ENCODE results near the gene CYP2D6.

DNA sequence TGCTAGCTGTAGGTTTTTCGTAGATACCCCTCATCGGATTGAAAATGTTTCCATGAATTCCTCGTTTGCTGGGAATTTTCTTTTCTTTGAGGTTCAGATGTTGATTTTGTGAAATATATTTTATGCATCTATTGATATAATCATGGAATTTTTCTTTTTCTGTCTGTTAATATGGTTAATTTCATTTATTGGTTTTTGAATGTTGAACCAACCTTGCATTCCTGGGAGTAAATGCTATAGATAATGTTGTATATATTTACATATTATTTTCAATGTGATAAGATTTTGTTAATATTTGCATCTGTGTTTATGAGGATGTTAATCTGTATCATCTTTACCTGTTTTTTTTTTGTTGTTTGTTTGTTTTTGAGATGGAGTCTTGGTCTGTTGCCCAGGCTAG is 29.4 kb downstream of the CYP2D6 start:
- TF ChIP-seq, protein P1, sequence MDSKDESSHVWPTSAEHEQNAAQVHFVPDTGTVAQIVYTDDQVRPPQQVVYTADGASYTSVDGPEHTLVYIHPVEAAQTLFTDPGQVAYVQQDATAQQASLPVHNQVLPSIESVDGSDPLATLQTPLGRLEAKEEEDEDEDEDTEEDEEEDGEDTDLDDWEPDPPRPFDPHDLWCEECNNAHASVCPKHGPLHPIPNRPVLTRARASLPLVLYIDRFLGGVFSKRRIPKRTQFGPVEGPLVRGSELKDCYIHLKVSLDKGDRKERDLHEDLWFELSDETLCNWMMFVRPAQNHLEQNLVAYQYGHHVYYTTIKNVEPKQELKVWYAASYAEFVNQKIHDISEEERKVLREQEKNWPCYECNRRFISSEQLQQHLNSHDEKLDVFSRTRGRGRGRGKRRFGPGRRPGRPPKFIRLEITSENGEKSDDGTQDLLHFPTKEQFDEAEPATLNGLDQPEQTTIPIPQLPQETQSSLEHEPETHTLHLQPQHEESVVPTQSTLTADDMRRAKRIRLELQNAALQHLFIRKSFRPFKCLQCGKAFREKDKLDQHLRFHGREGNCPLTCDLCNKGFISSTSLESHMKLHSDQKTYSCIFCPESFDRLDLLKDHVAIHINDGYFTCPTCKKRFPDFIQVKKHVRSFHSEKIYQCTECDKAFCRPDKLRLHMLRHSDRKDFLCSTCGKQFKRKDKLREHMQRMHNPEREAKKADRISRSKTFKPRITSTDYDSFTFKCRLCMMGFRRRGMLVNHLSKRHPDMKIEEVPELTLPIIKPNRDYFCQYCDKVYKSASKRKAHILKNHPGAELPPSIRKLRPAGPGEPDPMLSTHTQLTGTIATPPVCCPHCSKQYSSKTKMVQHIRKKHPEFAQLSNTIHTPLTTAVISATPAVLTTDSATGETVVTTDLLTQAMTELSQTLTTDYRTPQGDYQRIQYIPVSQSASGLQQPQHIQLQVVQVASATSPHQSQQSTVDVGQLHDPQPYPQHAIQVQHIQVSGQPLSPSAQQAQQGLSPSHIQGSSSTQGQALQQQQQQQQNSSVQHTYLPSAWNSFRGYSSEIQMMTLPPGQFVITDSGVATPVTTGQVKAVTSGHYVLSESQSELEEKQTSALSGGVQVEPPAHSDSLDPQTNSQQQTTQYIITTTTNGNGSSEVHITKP (CRISPR knock-in tag; IDR thresholded peaks at IDR 0.05; ENCODE audit: low read depth), result no peak
- TF ChIP-seq NR2F1 (CRISPR knock-in tag; IDR thresholded peaks at IDR 0.05), result no peak
- no peak for TF ChIP-seq EHMT2 (IDR thresholded peaks at IDR 0.05; ENCODE audit: borderline replicate concordance, low read depth, low read length)
- no peak for TF ChIP-seq YY1 (IDR thresholded peaks at IDR 0.05; ENCODE audit: insufficient read depth, insufficient replicate concordance, low read depth, low read length)
- TF ChIP-seq ZNF282 (IDR thresholded peaks at IDR 0.05; ENCODE audit: partially characterized antibody), result no peak
- TF ChIP-seq RBM39 (IDR thresholded peaks at IDR 0.05; ENCODE audit: low read depth, low read length, poor library complexity, severe bottlenecking), result no peak
- no peak for TF ChIP-seq SP140L (CRISPR knock-in tag; IDR thresholded peaks at IDR 0.05; ENCODE audit: borderline replicate concordance)
- TF ChIP-seq, protein P2, sequence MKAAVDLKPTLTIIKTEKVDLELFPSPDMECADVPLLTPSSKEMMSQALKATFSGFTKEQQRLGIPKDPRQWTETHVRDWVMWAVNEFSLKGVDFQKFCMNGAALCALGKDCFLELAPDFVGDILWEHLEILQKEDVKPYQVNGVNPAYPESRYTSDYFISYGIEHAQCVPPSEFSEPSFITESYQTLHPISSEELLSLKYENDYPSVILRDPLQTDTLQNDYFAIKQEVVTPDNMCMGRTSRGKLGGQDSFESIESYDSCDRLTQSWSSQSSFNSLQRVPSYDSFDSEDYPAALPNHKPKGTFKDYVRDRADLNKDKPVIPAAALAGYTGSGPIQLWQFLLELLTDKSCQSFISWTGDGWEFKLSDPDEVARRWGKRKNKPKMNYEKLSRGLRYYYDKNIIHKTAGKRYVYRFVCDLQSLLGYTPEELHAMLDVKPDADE (CRISPR knock-in tag; IDR thresholded peaks at IDR 0.05), result no peak
- no peak for TF ChIP-seq MAFK (conservative IDR thresholded peaks at IDR 0.05 in 1 of 2, IDR thresholded peaks at IDR 0.05 in 1 of 2; ENCODE audit: low read length in 2 of 2)
- TF ChIP-seq SUZ12 (IDR thresholded peaks at IDR 0.05; ENCODE audit: low read depth, low read length), result no peak
- TF ChIP-seq, protein P3, sequence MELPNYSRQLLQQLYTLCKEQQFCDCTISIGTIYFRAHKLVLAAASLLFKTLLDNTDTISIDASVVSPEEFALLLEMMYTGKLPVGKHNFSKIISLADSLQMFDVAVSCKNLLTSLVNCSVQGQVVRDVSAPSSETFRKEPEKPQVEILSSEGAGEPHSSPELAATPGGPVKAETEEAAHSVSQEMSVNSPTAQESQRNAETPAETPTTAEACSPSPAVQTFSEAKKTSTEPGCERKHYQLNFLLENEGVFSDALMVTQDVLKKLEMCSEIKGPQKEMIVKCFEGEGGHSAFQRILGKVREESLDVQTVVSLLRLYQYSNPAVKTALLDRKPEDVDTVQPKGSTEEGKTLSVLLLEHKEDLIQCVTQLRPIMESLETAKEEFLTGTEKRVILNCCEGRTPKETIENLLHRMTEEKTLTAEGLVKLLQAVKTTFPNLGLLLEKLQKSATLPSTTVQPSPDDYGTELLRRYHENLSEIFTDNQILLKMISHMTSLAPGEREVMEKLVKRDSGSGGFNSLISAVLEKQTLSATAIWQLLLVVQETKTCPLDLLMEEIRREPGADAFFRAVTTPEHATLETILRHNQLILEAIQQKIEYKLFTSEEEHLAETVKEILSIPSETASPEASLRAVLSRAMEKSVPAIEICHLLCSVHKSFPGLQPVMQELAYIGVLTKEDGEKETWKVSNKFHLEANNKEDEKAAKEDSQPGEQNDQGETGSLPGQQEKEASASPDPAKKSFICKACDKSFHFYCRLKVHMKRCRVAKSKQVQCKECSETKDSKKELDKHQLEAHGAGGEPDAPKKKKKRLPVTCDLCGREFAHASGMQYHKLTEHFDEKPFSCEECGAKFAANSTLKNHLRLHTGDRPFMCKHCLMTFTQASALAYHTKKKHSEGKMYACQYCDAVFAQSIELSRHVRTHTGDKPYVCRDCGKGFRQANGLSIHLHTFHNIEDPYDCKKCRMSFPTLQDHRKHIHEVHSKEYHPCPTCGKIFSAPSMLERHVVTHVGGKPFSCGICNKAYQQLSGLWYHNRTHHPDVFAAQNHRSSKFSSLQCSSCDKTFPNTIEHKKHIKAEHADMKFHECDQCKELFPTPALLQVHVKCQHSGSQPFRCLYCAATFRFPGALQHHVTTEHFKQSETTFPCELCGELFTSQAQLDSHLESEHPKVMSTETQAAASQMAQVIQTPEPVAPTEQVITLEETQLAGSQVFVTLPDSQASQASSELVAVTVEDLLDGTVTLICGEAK (IDR thresholded peaks at IDR 0.05), result no peak
- TF ChIP-seq, protein P3 (CRISPR knock-in tag; IDR thresholded peaks at IDR 0.05), result no peak
- TF ChIP-seq KLF9 (CRISPR knock-in tag; IDR thresholded peaks at IDR 0.05; ENCODE audit: low read depth), result no peak
- no peak for TF ChIP-seq ZHX1 (CRISPR knock-in tag; IDR thresholded peaks at IDR 0.05; ENCODE audit: low read depth)

Measured in HepG2 (cell line).